GM10266 (cell line): ENCODE results near the gene VSIR.

Experiments
- DNase-seq: peaks from one replicate; pipeline ENCODE4 v3.0.0; 2012; ENCODE audit errors: extremely low spot score
- CTCF ChIP-seq: IDR thresholded peaks from 2 replicates; pipeline ENCODE4 v1.5.1; 2012; ENCODE audit warnings: mild to moderate bottlenecking, low read depth; ENCODE audit not compliant: control insufficient read depth, insufficient read depth; ENCODE audit errors: missing control alignments

VSIR gene

DNA sequence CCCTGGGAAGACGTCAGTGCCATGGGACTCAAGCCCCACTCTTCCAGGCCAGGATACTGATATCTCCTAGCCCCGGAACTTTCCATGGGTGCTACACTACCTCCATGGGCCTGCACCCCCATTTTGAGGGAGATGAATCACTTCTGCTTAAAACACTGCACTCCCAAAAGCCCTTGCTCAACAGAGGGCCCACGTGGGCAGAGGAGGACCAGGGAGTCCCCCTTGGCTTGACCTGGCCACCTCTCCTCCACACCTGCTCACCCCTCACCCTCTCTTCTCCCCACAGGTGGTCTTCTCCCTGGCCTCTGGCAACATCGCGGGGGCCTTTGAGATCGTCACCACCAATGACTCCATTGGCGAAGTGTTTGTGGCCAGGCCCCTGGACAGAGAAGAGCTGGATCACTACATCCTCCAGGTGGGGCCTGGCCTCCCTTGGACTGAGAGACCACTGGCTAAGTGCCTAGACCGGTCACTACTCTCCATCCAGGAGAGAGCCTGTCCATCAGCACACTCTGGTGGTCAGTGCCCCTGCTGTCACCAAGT is 33.9 kb downstream of the VSIR start:
- TF ChIP-seq CTCF: no peak
- no peak for DNase-seq

DNA sequence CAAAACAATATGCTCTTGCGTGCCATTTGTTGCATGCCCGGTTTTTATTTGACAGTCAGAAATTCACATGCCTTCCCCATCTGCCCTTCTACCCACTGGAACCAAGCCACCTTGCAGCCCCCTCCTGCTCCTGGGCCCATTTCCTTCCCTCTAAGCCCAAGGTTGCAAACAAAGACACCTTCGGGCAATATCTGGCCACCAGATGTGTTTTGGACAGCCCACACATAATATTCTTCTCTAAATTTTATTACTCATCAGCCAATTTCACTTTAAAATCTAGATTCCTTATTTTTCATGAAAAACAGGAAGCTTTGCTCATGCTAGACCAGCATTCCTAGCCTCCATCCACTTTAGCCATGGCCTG is 35.5 kb downstream of the VSIR start:
- no peak for TF ChIP-seq CTCF
- DNase-seq: no peak

GRCh38 chr10:71737001-71737833 is 36.1 kb downstream of the VSIR start:
- no peak for DNase-seq
- no peak for TF ChIP-seq CTCF

GRCh38 chr10:71736570-71736952 is 36.8 kb downstream of the VSIR start:
- no peak for TF ChIP-seq CTCF
- DNase-seq: no peak

- no peak for DNase-seq
- TF ChIP-seq CTCF: no peak
Measured at GRCh38 chr10:71735709-71736569, 37.4 kb downstream of the VSIR start.

DNA sequence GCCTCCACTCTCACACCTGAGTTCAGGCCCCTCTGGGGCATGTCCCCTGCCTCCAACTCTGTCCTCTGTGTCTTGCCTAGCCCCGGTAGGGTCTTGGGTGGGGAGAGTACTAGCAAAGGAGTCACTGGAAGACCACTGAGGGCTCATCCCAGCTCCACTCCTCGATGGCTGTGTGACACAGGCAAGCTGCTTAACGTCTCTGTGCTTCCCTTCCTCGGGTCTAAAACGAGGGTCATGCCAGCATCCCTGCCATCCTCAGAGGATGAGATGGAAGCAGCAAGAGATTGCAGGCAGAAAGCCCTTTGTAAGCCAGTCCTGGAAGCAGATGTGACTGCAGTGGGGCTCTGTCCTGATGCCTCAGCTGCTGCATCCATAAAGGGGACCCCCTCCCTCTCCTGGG is 38.5 kb downstream of the VSIR start:
- DNase-seq: no peak
- no peak for TF ChIP-seq CTCF
